ENCODE data around the gene CAMK1D. TPM values are rescaled to one million over a fixed set of nuclear protein-coding genes. Genes with fewer than 3 reads are reported as not detected.

Gene CAMK1D
- total and polyA plus RNA-seq, 9 donors, result 1.8 to 11.7 (median 5.5) TPM

DNA sequence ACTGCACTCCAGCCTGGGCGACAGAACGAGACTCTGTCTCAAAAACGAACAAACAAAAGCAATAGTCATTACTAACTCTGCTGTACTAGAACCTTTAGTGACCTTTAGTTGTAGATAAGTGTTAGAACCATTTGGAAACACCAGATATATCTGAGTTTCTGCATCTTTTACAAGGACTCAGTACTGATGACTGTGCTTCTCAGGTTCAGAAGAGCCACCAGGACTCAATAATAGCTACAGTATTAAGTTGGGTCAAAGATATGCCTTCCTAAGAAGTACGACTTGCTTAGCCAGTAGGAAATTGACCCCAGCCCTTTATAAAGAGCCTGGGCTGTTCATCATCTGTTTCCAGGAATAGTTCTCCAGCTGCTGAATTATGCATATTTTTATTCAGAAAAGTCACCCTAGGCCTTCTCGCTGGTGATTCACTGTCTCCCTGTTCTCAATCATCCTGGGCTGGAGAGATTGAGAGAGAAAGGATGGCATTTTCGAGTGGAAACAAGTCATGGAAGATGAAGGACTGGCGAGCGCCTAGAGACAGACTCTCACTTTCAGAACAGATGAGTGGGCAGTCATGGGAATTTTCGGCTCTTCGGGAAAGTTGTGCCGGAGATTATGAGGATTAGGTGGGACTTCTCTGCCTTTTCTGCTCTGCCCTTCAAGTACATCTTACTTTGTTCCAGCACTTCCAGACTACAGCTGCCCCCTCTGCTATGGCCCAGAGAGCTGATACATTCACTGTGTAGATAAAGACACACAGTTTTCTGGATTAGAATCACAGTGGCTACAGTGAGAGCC is 336.1 kb downstream of the CAMK1D start:
- H3K4me3 ChIP-seq, result no peak overlapping the region
- TF ChIP-seq EP300 (IDR thresholded peaks at IDR 0.05) (no peak), POLR2A (IDR thresholded peaks at IDR 0.05) (no peak), CTCF (IDR thresholded peaks at IDR 0.05) (no peak)
- no peaks in the 10 kb centered on the region for H3K9me3 ChIP-seq
- DNase-seq, result no peak
- H3K36me3 ChIP-seq, result no peaks in the 10 kb centered on the region
- H3K4me1 ChIP-seq (ENCODE audit: insufficient read depth), result peaks cover 2% of the 10 kb centered on the region
- intact Hi-C loops (cut with DNase I), result no loop called here
- no peaks in the 10 kb centered on the region for H3K27me3 ChIP-seq
- WGBS, 3 donors, result 76 to 83% (median 82%) methylated on average over 11 of the region's 11 CpGs
- no peak overlapping the region for H3K27ac ChIP-seq

DNA sequence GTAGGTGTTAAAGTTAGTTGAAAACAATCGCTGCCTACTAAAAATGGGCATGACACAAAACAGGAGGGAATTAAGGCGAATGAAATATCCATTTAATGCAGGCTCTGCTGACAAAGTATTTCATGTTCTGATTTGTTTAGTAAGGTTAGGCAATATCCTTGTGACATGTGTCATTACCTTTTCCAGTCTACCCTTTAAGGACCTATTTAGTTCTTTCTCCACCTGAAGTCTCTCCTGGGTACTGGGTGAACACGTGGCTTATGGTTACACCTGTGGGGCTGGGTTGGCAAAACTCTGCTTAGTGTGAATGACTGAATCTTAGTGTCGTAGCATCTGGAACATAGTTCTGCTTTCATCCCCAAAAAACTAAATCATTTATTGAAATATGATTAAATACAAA is 338.6 kb downstream of the CAMK1D start:
- intact Hi-C loops (cut with DNase I), result no loop called here
- Histone ChIP-seq H3K27ac (no peak overlapping the region), H3K27me3 (no peaks in the 10 kb centered on the region), H3K4me3 (no peak overlapping the region), H3K9me3 (no peaks in the 10 kb centered on the region), H3K36me3 (no peaks in the 10 kb centered on the region), H3K4me1 (ENCODE audit: insufficient read depth) (peaks cover 6% of the 10 kb centered on the region)
- DNase-seq, result no peak
- WGBS, 3 donors, result 85 to 90% (median 88%) methylated on average over 4 of the region's 4 CpGs
- TF ChIP-seq POLR2A (IDR thresholded peaks at IDR 0.05), result no peak
- TF ChIP-seq CTCF (IDR thresholded peaks at IDR 0.05), result no peak
- TF ChIP-seq EP300 (IDR thresholded peaks at IDR 0.05), result no peak

DNA sequence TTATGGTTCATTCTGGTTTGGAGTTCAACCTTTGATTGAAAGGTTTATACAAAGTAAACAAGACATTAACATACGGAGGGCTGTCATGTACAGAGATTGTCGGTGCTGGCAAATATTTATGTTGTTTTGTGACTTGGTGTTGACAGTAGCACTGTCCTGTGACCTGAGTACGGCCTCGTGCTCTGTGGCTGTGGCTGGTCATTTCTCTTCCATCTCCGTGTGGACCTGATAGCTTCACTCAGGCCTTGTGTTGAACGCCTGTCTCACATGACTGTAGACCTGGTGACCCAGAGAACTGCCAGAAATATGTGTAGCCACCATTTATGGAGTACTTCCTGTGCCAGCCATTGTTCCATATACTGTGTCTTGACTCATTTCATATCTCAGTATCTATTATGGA is 340.5 kb downstream of the CAMK1D start:
- no peak for TF ChIP-seq CTCF (IDR thresholded peaks at IDR 0.05)
- TF ChIP-seq EP300 (IDR thresholded peaks at IDR 0.05), result no peak
- TF ChIP-seq POLR2A (IDR thresholded peaks at IDR 0.05), result no peak
- Histone ChIP-seq H3K27me3 (no peaks in the 10 kb centered on the region), H3K4me3 (no peak overlapping the region), H3K4me1 (ENCODE audit: insufficient read depth) (peaks cover 6% of the 10 kb centered on the region), H3K27ac (peak overlapping the region in 1 of 2 donors; percentile 36), H3K36me3 (no peaks in the 10 kb centered on the region), H3K9me3 (no peaks in the 10 kb centered on the region)
- DNase-seq, result no peak
- intact Hi-C loops (cut with DNase I), result no loop called here
- WGBS, 3 donors, result 93 to 97% (median 94%) methylated on average over 6 of the region's 6 CpGs

DNA sequence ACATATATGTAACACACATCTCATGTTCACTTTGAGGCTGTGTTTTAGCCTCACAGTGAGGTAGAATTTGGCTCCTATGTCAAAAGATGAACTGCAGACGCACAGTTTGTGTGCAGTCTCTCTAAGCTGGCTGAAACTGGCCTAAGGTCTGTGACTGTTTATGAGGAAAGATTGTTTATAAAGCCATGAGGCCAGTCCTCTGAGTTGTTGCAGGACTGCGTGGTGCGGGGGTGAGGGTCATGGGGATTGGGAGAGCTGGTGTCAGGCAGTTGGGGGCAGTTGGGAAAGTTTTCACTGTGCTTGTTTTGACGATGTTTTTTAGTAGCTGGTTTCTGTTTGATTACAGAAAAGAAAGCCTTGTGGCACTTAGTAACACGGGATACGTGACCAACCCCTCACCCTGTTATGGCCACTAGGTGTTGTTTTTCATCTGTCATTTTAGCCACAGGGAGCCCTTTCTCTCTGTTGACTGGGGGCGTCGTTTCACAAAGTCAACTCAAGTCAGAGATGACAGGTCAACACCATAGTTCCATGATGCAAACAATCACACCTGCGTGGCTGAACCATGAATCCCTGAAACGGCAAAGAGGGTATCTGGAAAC is 341.3 kb downstream of the CAMK1D start:
- DNase-seq, result peak in 3 of 5 donors; percentile 32 to 54 (median 44)
- H3K4me1 ChIP-seq (ENCODE audit: insufficient read depth), result peaks cover 6% of the 10 kb centered on the region
- no peaks in the 10 kb centered on the region for H3K9me3 ChIP-seq
- intact Hi-C loops (cut with DNase I), result no loop called here
- peak overlapping the region in 1 of 2 donors; percentile 36 for H3K27ac ChIP-seq
- no peaks in the 10 kb centered on the region for H3K36me3 ChIP-seq
- H3K27me3 ChIP-seq, result no peaks in the 10 kb centered on the region
- 32 to 59% (median 42%) methylated on average over 10 of the region's 10 CpGs for WGBS, 3 donors
- TF ChIP-seq CTCF (IDR thresholded peaks at IDR 0.05) (no peak), EP300 (IDR thresholded peaks at IDR 0.05) (no peak), POLR2A (IDR thresholded peaks at IDR 0.05) (no peak)
- H3K4me3 ChIP-seq, result no peak overlapping the region
